NCI-H2227 (cell line): ENCODE data around the gene MRS2.
"Not testable (repeated sequence)": the region's sequence is repeated elsewhere in the genome, so short reads cannot be mapped to it uniquely, and the experiment has no call there.

ENCODE experiments used
- DNase-seq: peaks from one replicate; lab custom pipeline; 2025; ENCODE audit not compliant: unreplicated experiment; lab: John Stamatoyannopoulos, UW

The MRS2 gene

GRCh38 chr6:24387818-24388217 lies 14.9 kb upstream of the MRS2 start:
- no peak for DNase-seq

GRCh38 chr6:24391208-24391607 lies 11.5 kb upstream of the MRS2 start:
- no peak for DNase-seq

GRCh38 chr6:24391756-24392405 lies 10.9 kb upstream of the MRS2 start:
- no peak for DNase-seq

- no peak for DNase-seq
Observed at GRCh38 chr6:24394061-24394779, 8.5 kb upstream of the MRS2 start.

GRCh38 chr6:24394780-24395437 lies 7.8 kb upstream of the MRS2 start:
- DNase-seq = no peak

GRCh38 chr6:24396824-24397223 lies 5.9 kb upstream of the MRS2 start:
- no peak for DNase-seq

- DNase-seq = no peak
Observed at GRCh38 chr6:24397631-24398030, 5.1 kb upstream of the MRS2 start.

GRCh38 chr6:24400045-24401039 lies 2.4 kb upstream of the MRS2 start:
- DNase-seq = not testable (repeated sequence)

GRCh38 chr6:24401458-24401857 lies 1.3 kb upstream of the MRS2 start:
- DNase-seq = no peak

- no peak for DNase-seq
Observed at GRCh38 chr6:24403501-24403824, 727 bp downstream of the MRS2 start.

- DNase-seq = no peak
Observed at GRCh38 chr6:24405262-24405661, 2.5 kb downstream of the MRS2 start.

GRCh38 chr6:24408719-24409410 lies 6.1 kb downstream of the MRS2 start:
- DNase-seq = no peak

- DNase-seq = no peak
Observed at GRCh38 chr6:24410622-24411021, 7.9 kb downstream of the MRS2 start.

- no peak for DNase-seq
Observed at GRCh38 chr6:24412294-24412693, 9.6 kb downstream of the MRS2 start.

GRCh38 chr6:24414531-24414930 lies 11.8 kb downstream of the MRS2 start:
- not testable (repeated sequence) for DNase-seq

GRCh38 chr6:24415753-24416152 lies 13.0 kb downstream of the MRS2 start:
- no peak for DNase-seq

GRCh38 chr6:24419526-24419925 lies 16.8 kb downstream of the MRS2 start:
- DNase-seq = no peak

GRCh38 chr6:24425091-24425490 lies 22.4 kb downstream of the MRS2 start:
- no peak for DNase-seq

- no peak for DNase-seq
Observed at GRCh38 chr6:24426729-24427446, 24.2 kb downstream of the MRS2 start.

GRCh38 chr6:24428615-24429014 lies 25.9 kb downstream of the MRS2 start:
- no peak for DNase-seq
